ENCODE data around the gene SELENBP1.
"Not testable (repeated sequence)": the region's sequence is repeated elsewhere in the genome, so short reads cannot be mapped to it uniquely, and the experiment has no call there.

SELENBP1 gene

DNA sequence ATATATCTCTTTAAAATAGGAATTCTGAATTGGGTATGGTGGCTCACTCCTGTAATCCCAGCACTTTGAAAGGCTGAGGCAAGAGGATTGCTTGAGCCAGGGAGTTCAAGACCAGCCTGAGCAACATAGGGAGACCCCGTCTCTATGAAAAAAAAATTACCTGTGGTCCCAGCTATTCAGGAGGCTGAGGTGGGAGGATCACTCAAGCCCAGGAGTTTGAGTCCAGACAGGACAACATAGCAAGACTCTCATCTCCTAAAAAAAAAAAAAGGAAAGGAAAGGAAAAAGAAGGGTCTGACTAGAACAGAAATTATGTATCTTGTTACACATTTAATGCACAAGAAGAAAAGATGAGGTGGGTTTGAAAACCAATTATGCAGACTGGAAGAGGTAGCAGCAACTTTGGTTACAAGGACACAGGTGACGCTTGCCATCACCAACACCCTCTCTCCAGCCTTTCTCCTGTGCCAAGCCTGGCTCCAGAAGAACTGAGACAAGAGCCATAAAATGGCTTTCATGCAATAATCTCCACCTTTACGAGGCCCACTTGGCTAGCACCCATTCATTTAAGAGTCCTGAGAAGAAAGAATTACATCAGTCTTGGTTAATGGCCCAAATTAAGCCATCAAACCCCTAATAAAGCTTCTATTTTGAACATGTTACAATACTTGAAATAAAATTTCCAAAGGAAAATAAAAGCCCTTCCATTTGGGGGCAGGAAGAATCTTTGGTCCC, 4.8 kb upstream of the SELENBP1 start:
- DNase-seq (ENCODE audit: low read depth in 3 of 3) = no peak

DNA sequence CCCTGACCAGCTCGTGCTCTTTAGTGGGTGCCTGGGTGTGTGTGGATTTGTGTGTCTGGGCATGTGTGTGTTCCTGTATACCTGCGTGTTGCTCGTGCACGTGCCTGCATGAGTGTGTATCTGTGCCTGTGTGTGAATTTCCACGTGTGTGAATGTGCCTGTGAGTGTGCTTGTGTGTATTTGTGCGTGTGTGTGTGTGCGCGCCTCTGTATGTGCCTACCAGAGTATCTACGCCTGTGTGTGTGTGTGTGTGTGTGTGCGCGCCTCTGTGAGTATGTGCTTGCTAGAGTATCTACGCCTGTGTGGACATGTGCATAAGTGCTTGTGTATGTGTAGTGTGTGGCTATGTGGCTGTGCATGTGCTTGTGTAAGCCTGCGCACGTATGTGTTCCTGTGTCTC, 691 bp upstream of the SELENBP1 start:
- DNase-seq (ENCODE audit: low read depth in 3 of 3) = no peak

DNA sequence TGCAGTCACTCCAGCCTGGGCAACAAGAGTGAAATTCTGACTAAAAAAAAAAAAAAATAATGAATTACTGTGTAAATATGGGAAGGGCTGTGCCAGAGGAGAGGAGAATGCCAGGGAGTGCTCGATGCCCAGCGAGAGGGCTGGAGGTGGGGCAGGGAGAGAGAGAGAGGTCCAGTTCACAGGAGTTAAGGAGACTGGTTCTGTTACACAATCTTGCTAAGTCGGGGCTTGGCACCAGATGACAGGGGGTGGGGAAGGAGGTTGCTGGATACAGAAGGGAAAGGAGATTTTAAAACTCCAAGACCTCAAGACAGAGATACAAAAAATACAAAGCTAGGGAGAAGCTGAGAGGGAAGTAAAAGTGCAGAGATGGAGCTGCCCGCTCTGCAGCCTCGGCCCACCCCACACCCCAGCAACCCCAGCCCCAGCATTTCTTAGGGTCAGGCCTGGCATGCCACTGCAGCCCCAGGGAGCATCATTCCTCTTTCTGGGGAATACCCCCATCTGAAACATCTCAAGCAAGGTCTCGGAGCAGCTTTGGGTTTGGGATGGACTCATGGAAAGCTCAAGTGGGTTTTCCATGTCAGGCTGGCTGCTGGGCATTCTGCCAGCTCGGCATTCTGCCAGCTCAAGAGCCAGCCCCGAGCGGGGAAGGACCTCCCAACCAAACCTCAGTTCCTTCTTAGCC, 991 bp downstream of the SELENBP1 start:
- no peak for DNase-seq (ENCODE audit: low read depth in 3 of 3)

DNA sequence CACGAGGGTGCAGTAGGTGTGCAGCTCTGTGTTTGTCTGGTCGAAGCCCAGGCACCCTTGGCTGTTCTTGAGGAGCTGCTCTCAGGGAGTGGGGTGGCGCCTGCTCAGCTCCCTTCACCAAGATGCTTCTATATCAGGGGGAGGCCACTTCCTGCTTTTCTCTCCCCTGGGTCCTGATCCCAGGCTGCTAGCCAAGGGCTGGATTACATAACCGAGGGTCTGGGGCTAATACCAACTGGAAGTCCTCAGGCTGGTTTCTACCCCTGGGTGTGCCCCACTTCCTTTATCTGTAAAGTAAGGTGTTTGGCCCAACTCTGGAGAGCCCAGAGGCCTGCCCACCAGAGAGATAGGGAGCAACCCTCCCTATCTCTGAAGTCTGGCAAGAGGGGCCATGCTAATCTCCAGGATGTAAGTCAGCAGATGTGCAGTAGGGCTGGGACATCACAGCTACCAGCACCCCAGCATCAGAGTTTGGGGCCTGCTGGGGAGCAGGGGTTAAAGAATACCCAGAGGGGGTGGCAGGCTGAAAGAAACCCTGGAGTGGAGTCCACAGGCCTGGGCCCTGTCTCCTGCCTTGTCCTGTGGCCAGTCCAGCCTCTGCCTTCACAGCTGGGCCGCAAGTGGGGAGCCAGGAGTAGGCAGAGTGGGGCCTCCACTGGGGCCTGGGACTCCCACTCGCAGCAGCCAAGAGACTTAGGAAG, 2.1 kb downstream of the SELENBP1 start:
- no peak for DNase-seq (ENCODE audit: low read depth in 3 of 3)

DNA sequence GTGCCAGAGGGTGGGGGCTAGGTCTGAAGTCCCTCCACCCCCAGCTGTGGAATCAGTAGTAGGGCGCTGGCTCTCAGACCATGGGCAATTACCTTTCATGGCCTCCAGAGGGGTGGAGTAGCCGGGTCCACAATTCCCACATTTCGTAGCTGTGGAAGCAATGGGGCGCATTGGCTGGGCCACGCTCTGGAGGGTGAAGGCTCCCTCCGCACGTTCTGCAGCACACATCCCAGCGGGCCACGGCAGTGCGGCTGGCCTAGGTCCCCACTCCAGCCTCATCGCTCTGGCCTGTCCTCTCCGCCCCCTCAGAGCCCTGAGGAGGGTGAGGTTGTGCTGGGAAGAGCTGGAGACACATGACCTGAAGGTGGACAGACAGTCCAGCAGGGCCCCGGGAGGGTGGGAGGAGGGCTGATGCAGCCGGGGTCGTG, 2.9 kb downstream of the SELENBP1 start:
- no peak for DNase-seq (ENCODE audit: low read depth in 3 of 3)

DNA sequence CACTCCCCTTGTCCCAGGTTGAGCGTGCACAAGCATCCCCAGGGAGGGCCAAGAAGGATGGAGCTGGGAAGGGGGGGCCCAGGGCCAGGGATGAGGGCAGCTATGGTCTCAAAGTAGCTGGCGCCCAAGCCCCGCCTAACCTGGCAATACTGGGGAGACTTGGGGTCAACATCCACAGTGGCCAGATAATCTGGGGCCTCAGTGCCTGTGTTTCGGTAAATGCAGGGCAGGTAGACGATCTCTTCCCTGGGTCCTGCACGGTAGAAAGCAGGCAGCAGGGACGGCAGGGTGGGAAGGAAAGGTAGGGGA, 3.2 kb downstream of the SELENBP1 start:
- no peak for DNase-seq (ENCODE audit: low read depth in 3 of 3)

DNA sequence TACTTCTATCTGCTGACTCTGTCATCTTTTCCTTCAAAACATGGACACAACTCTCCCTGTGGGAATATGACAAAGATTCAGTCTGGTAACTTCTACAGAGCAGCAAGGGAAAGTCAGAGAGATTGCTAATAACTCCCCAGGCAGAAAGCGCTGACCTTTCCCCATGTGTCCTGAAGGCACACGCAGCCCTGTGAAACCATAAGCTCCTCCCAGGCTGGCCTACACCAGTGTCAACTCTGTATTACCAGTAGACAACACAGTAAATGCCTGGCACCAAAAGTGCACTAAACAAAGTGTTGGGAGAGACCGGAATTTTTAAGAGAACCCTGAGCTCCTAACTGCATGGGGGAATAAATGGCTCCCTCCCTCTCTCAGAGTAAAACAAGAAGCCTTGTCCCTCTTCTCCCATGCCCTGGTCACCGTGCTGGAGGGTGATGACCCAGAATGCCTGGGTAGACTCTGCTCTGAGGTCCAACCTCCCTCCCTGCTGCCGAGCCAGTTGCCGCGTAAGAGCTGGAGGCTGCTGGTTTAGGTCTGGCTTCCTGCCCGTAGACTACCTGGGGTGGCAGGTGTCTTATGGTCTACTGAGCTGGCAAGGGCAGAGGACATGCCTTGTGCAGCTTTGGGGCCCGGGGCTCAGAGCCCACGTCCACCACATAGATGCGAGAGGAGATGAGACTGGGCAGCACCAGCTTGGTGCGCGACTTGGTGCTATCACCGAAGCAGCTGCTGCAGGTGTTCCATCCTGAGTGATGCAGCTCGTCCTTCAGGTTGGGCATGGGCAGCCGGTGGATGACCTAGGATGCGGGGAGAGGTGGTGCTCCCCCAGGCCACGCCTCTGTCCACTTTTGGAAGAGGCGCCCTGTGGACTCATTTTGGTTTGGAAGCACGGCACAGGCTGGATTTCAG, 3.9 kb downstream of the SELENBP1 start:
- DNase-seq (ENCODE audit: low read depth in 3 of 3) = no peak

DNA sequence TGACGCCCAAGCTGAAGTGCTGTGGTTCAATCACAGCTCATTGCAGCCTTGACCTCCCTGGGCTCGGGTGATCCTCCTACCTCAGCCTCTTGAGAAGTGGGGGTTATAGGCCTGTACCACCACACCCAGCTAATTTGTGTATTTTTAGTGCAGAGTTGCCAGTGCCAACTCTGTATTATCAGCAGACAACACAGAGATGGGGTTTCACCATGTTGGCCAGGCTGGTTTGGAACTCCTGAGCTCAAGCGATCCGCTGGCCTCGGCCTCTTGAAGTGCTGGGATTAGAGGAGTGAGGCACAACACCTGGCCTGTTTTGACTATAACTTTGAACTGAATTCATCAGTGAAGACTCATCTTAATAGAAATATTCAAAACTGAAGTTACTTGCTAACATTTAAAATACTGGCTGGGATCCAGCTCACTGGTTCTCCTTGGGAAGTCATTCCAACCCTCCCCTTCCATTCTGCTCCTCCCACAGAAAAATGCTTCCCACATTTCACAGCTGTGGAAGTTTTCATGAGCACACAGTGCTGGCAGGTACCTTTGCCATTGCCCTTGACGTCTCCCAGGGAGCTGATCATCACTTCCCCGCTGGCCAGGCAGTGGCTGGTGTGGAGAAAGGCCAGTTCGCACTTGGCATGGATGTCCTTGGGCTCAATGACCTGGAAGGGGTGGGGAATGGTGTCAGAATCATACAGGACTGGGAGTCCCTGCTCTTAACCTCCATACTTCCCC, 4.7 kb downstream of the SELENBP1 start:
- no peak for DNase-seq (ENCODE audit: low read depth in 3 of 3)

DNA sequence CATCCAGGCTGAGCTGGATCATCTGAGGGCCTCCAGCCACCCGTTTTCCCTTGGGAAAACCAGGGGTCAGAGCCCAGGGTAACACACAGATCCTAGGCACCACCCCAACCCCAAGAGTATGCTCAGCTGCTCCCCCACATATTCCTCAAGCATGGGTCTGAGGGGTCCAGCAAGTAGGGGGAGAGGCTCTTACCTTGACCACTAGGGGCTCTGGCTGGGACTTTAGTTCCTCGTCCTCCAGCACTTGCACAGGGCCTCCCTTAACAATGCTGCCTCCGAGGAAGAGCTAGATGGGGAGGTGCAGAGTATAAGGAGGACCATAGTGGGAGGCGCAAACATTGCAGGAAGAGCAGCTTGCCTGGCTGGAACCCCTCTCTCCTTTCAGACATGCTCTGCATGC, 7.5 kb downstream of the SELENBP1 start:
- DNase-seq (ENCODE audit: low read depth in 3 of 3) = no peak

DNA sequence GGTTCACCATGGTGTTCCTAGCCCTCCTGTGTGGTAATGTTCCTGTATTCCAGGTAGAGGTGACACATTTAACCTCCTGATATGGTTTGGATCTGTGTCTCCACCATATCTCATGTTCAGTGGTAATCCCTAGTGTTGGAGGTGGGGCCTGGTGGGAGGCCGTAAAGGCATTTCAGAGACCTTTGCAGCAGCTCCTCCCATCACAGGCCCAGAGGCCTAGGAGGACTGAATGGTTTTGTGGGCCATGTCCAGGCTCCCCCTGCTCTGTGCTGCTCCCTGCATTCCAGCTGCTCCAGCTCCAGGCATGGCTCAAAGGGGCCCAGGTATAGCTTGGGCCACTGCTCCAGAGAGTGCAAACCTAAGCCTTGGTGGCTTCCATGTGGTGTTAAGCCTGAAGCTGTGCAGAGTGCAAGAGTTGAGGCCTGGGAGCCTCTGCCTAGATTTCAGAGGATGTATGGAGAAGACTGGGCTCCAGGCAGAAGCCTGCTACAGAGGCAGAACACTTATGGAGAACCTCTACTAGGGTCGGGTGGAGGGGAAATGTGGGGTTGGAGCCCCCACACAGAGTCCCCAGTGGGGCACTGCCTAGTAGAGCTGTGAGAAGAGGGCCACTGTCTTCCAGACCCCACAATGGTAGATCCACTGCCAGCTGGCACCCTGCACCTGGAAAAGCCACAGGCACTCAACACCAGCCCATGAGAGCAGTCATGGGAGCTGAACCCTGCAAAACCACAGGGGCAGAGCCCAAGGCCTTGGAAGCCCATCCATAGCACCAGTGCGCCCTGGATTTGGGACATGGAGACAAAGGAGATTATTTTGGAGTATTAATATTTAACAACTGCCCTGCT, 10.0 kb downstream of the SELENBP1 start:
- no peak for DNase-seq (ENCODE audit: low read depth in 3 of 3)

DNA sequence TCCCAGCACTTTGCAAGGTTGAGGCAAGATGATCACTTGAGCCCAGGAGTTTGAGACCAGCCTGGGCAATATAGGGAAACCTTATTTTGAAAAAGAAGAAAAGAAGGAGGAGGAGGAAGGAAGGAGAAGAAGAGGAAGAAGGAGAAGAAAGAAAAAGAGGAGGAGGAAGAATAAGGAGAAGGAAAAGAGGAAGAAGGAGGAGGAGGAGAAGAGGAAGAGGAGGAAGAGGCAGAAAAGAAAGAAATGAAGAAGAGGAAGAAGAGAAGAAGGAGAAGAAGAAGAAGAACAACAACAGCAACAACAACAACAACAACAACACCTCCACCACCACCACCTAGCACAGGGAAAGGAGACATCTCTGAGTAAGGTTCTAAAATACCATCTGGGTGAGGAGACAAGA, 10.6 kb downstream of the SELENBP1 start:
- no peak for DNase-seq (ENCODE audit: low read depth in 3 of 3)

DNA sequence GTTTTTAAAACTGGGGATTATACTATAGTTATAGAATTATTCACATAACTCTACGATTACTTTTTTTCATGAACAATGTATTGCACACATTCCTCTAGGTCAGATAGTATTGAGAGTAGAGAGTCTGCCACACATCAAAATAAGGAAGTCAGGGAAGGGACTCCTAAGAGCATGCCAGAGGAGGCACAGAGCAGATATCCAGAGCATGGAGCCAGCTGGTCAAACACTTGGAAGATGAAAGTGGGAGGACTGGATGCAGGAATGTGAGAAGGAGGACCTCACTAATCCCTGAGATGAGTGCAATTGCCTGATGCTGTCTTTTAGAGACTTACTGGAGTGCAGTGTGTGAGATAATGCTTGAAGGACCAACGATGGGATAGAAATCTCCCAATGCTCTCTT, 15.8 kb downstream of the SELENBP1 start:
- no peak for DNase-seq (ENCODE audit: low read depth in 3 of 3)

DNA sequence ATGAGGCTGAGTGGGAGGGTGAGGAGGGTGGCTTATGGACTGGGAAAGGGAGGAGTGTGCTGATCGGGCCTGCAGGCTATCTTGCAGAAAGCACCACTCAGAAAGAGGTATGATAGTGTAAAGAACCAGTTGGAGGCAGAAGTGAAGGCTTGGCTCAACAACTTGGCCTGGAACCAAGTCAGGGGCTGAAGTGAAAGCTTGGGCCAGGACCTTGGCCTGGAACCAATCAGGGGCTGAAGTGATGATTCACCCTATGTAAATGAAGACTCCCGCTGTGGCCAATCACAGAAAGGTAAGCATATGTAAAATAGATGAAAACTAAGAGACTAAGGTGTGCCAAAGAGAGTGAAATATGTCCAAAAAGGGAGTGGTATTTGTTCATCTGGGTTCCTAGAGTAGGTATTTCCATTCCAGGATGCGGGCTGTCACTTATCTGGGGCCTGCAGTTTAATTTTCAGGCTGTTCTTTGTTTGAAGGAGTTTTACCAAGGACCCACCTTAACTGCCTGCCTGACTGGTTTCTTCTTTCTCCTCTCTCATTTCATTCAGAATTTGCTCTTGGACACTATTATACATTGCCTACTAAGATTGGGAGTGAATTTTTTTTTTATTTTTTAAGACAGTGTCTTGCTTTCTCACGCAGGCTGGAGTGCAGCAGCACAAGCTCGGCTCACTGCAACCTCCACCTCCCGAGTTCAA, 20.3 kb downstream of the SELENBP1 start:
- DNase-seq (ENCODE audit: low read depth in 3 of 3) = no peak

DNA sequence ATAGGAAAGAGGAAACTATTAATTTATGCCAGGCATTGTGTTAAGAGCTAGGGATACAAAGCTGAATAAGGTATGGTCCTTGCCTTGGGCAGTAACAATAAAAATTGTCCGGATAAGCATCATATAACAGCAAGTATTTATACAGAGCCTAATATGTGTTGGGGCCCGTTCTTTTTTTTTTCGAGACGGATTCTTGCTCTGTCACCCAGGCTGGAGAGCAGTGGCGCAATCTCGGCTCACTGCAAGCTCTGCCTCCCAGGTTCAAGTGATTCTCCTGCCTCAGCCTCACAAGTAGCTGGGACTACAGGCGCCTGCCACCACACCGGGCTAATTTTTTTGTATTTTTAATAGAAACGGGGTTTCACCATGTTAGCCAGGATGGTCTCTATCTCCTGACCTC, 22.2 kb downstream of the SELENBP1 start:
- DNase-seq (ENCODE audit: low read depth in 3 of 3) = not testable (repeated sequence)

DNA sequence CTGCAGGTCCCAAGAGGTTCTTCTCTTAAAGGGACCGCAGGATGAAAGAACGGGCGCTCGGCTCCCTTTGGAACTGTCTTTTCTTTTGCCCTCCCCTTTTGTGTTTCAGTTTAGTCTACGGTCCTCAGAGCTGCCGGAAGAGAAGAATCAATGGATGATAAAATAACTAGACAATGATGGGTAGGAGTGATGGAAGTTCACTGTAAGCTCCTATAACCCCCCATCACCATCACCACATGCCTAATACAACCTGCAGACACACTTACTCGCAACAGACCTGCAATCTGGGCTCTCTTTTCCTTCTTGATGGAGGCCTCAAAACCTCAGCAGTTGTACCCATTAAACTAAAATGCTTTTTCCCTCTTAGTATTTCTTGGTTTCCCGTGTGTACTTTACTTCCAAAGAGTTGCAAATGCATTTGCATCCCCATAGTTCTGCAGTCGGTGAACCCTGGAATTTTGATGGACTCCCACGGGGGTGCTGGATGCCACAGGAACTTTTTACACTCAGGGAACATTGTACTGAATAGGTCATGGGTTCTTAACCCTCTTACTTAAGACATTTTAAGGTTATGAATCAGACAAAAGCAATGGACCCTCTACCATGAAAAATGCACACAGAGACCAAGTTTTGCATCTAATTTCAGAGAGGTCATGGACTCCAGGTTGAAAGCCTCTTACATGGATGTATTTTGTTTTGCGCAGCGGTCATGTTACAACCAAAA, 24.8 kb downstream of the SELENBP1 start:
- DNase-seq (ENCODE audit: low read depth in 3 of 3) = no peak

DNA sequence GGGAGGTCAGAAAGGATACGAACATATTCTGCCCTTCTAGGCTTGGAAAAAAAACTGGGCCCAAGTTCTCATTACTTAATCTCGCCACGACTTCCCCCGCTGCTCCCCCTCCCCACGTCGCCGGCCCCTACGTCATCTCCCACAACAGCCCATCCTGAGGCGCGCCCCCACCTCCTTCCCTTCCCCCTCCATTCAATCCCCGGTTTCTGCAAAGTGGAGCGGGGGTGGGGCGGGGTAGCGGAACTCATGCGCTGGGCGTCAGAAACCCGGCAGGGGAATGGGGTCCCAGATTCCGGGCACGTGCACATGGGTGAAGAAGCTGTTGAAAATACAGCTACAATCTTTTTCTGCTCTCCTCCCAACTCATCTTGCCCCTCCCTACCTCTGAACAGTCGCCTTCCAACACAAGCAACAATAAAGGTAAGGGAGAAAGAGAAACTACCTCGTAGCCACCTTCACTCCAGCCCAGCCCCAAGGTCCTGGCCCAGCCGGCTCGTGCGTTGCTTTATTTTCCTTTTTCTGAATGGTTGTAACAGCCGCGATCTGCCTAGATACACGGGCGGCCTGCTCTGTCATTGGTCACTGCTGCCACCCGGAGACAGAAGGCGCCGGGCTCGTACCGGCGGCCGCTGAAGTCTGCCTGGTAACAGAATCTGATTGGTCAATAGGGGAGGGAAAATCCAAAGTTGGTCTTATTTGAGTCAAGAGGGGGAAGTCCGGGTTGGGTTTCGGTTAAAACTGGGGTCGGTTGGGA, 25.6 kb downstream of the SELENBP1 start, which contains the start of gene RFX5:
Gene RFX5 (minus strand): TSS at position 484 of the 754 bp plus-strand sequence. CDS start 932 bp downstream, outside the sequence.
- DNase-seq (ENCODE audit: low read depth in 3 of 3) = peak; percentile 69 to 90 (median 88)

DNA sequence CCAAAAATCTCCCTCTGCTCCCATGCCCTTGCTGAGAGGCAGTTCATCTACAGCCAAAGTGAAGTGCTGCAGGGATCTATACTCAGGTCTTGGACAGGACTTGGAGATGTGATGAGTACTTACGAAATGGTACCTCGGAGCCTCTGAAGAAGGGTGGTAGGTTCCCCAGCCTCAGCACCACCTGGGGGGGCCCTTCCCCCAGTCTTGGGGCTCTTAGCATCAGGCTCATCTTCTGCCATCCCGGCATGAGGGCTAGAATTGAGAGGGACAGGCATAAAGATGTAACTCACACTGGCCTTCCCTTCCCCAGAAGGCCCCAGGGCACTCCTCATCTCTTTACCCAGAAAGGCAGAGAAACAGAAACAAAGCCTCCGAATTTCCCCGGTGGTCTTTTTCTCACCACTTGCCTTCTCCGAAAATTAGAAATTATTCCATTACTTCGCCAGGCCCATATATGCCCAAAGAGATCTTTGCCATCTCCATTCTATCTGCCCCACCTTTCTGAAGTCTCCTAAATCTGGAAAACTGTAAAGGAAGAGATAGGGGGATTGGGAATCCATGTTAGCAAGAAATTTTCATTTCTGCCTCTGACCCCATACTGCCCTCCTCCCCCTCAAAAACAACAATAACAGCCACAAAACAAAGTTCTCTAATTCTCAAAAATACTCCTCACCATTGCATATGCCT, 26.3 kb downstream of the SELENBP1 start:
- DNase-seq (ENCODE audit: low read depth in 3 of 3) = no peak

DNA sequence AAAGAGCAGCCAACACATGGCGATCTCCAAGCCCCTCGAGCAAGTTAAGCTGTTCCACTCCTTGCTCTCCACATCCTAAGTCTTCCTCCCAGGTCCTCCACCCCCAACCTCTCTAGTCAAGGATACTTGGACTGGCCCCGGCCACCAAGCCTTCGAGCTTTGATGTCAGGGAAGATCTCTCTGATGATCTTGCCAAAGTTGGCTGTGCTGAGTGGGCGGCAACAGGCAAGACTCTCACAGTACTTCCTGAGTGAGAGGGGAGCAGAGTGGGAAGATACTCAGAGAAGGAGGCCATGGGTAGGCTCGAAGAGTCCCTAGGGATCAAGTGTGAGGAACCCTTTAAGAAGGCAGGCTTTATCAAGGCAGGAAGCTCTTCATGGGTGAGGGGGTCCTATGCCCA, 28.2 kb downstream of the SELENBP1 start:
- DNase-seq (ENCODE audit: low read depth in 3 of 3) = no peak
